Osteoblast (primary cell): ENCODE measurements around the gene SH3BGRL. TPM values are rescaled to one million over a fixed set of nuclear protein-coding genes. Genes with fewer than 3 reads are reported as not detected.

Experiments used
- DNase-seq: peaks from one replicate; pipeline ENCODE4 v3.0.0; 2011; ENCODE audit warnings: low spot score, mixed read lengths; ENCODE audit not compliant: insufficient read length; ENCODE audit errors: missing footprints
- H2AFZ ChIP-seq: 2 replicates; pipeline ENCODE4 v1.6.0; 2011; ENCODE audit warnings: mild to moderate bottlenecking, low read length
- H3K27ac ChIP-seq: 2 replicates; pipeline ENCODE4 v1.5.1; 2011; ENCODE audit warnings: mild to moderate bottlenecking, low read depth, low read length, moderate library complexity
- H3K27me3 ChIP-seq: 2 replicates; pipeline ENCODE4 v1.6.0; 2012; ENCODE audit warnings: mild to moderate bottlenecking, control low read depth, inconsistent platforms, low read length, moderate library complexity; ENCODE audit not compliant: insufficient read depth
- H3K36me3 ChIP-seq: 2 replicates; pipeline ENCODE4 v1.5.1; 2011; ENCODE audit warnings: mild to moderate bottlenecking, low read length, control low read depth, moderate library complexity; ENCODE audit not compliant: insufficient read depth
- H3K4me1 ChIP-seq: 2 replicates; pipeline ENCODE4 v1.5.1; 2011; ENCODE audit warnings: mild to moderate bottlenecking, low read length, control low read depth, moderate library complexity; ENCODE audit not compliant: insufficient read depth
- H3K4me2 ChIP-seq: 2 replicates; pipeline ENCODE4 v1.6.0; 2011; ENCODE audit warnings: mild to moderate bottlenecking, low read length; ENCODE audit not compliant: insufficient read depth
- H3K4me3 ChIP-seq: fragments of 200-600 bp; sonication (generic); 3 replicates; pipeline ENCODE4 v1.5.1; 2012; ENCODE audit warnings: mild to moderate bottlenecking, low read length, inconsistent platforms; ENCODE audit not compliant: insufficient read depth
- H3K79me2 ChIP-seq: 2 replicates; pipeline ENCODE4 v1.6.0; 2012; ENCODE audit warnings: mild to moderate bottlenecking, low read length, control low read depth, inconsistent platforms; ENCODE audit not compliant: insufficient read depth
- H3K9me3 ChIP-seq: 2 replicates; pipeline ENCODE4 v1.5.1; 2011; ENCODE audit warnings: low read depth, low read length, control low read depth
- H4K20me1 ChIP-seq: 2 replicates; pipeline ENCODE4 v1.6.0; 2012; ENCODE audit warnings: mild to moderate bottlenecking, low read length, control low read depth; ENCODE audit not compliant: insufficient read depth
- CTCF ChIP-seq: IDR thresholded peaks from 2 replicates; pipeline ENCODE4 v1.5.1; 2011; ENCODE audit warnings: mild to moderate bottlenecking, low read depth, low read length, moderate library complexity; ENCODE audit errors: extremely low read depth
- total RNA-seq: library from RNA; depleted of rRNA; stranded (reverse); fragments of >200 nt; gene quantifications from 2 replicates; pipeline ENCODE4 v1.2.3, GENCODE V29; 2012

SH3BGRL gene
- total RNA-seq, 1 donor: 94.1 TPM

GRCh38 chrX:81195712-81196111, 6.2 kb upstream of the SH3BGRL start:
- DNase-seq: peak; percentile 36
- no peaks in the 10 kb centered on the region for H3K27me3 ChIP-seq

GRCh38 chrX:81201071-81201470, 831 bp upstream of the SH3BGRL start:
- no peak for DNase-seq
- Histone ChIP-seq H3K9me3 (no peaks in the 10 kb centered on the region), H4K20me1 (no peaks in the 10 kb centered on the region), H3K27me3 (no peaks in the 10 kb centered on the region), H2AFZ (peak overlapping the region; percentile 78), H3K27ac (peak overlapping the region; percentile 86), H3K4me2 (peak overlapping the region; percentile 76), H3K4me1 (peaks cover 2% of the 10 kb centered on the region), H3K4me3 (peak overlapping the region; percentile 81), H3K36me3 (no peaks in the 10 kb centered on the region), H3K79me2 (peaks cover 32% of the 10 kb centered on the region)
- TF ChIP-seq CTCF: no peak

More at GRCh38 chrX:81195712-81196111, 6.2 kb upstream of the SH3BGRL start:
- Histone ChIP-seq H2AFZ (no peak overlapping the region), H3K27ac (no peak overlapping the region), H3K4me3 (no peak overlapping the region), H4K20me1 (no peaks in the 10 kb centered on the region), H3K79me2 (no peaks in the 10 kb centered on the region), H3K36me3 (no peaks in the 10 kb centered on the region), H3K4me2 (no peak overlapping the region), H3K4me1 (no peaks in the 10 kb centered on the region), H3K9me3 (no peaks in the 10 kb centered on the region)
- peak; percentile 72 for TF ChIP-seq CTCF

GRCh38 chrX:81202456-81202819, 536 bp downstream of the SH3BGRL start:
- Histone ChIP-seq H3K27ac (peak overlapping the region; percentile 86), H3K4me1 (peaks cover 2% of the 10 kb centered on the region), H3K9me3 (no peaks in the 10 kb centered on the region), H3K27me3 (no peaks in the 10 kb centered on the region), H3K79me2 (peaks cover 44% of the 10 kb centered on the region), H4K20me1 (no peaks in the 10 kb centered on the region), H2AFZ (peak overlapping the region; percentile 78), H3K4me3 (peak overlapping the region; percentile 81), H3K4me2 (peak overlapping the region; percentile 76), H3K36me3 (no peaks in the 10 kb centered on the region)
- DNase-seq: peak; percentile 17
- TF ChIP-seq CTCF: no peak

- Histone ChIP-seq H3K4me2 (peak overlapping the region; percentile 76), H3K36me3 (no peaks in the 10 kb centered on the region), H4K20me1 (no peaks in the 10 kb centered on the region), H3K9me3 (no peaks in the 10 kb centered on the region), H3K4me3 (peak overlapping the region; percentile 81), H2AFZ (no peak overlapping the region), H3K27ac (peak overlapping the region; percentile 86), H3K4me1 (peaks cover 2% of the 10 kb centered on the region), H3K79me2 (peaks cover 47% of the 10 kb centered on the region), H3K27me3 (no peaks in the 10 kb centered on the region)
- DNase-seq: no peak
- TF ChIP-seq CTCF: no peak
Measured at GRCh38 chrX:81202943-81203342, 1.0 kb downstream of the SH3BGRL start.
